ENCODE measurements around the gene RAB3A.

GRCh38 chr19:18156268-18156667 lies 47.6 kb downstream of the RAB3A start:
- TF ChIP-seq CTCF (IDR thresholded peaks at IDR 0.05 in 2 of 3, conservative IDR thresholded peaks at IDR 0.05 in 1 of 3; ENCODE audit: insufficient read depth in 2 of 3, low read depth in 1 of 3, low read length in 3 of 3) (no peak), GABPA (tag; conservative IDR thresholded peaks at IDR 0.05; ENCODE audit: low read depth) (no peak), KLF16 (IDR thresholded peaks at IDR 0.05) (no peak), CBX2 (IDR thresholded peaks at IDR 0.05; ENCODE audit: insufficient read depth, low read length, poor library complexity, severe bottlenecking) (no peak), ZNF766 (CRISPR knock-in tag; conservative IDR thresholded peaks at IDR 0.05) (no peak), FOS (IDR thresholded peaks at IDR 0.05; ENCODE audit: extremely low read depth, insufficient read length) (no peak), TAF1 (IDR thresholded peaks at IDR 0.05; ENCODE audit: control insufficient read depth, extremely low read depth, insufficient read depth, low read length, severe bottlenecking) (no peak), FOXJ3 (CRISPR knock-in tag; IDR thresholded peaks at IDR 0.05) (no peak), NR3C1 (CRISPR knock-in tag; IDR thresholded peaks at IDR 0.05) (no peak), POLR2AphosphoS2 (IDR thresholded peaks at IDR 0.05; ENCODE audit: low read length) (no peak), EP300 (IDR thresholded peaks at IDR 0.05; ENCODE audit: low read length) (no peak), GTF2F1 (IDR thresholded peaks at IDR 0.05; ENCODE audit: low read depth, low read length) (no peak)
- TF ChIP-seq, protein P1, sequence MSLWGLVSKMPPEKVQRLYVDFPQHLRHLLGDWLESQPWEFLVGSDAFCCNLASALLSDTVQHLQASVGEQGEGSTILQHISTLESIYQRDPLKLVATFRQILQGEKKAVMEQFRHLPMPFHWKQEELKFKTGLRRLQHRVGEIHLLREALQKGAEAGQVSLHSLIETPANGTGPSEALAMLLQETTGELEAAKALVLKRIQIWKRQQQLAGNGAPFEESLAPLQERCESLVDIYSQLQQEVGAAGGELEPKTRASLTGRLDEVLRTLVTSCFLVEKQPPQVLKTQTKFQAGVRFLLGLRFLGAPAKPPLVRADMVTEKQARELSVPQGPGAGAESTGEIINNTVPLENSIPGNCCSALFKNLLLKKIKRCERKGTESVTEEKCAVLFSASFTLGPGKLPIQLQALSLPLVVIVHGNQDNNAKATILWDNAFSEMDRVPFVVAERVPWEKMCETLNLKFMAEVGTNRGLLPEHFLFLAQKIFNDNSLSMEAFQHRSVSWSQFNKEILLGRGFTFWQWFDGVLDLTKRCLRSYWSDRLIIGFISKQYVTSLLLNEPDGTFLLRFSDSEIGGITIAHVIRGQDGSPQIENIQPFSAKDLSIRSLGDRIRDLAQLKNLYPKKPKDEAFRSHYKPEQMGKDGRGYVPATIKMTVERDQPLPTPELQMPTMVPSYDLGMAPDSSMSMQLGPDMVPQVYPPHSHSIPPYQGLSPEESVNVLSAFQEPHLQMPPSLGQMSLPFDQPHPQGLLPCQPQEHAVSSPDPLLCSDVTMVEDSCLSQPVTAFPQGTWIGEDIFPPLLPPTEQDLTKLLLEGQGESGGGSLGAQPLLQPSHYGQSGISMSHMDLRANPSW (CRISPR knock-in tag; IDR thresholded peaks at IDR 0.05) = no peak
